GM12874 (cell line): Measurements from ENCODE around the gene DCP2.

Experiments used
- CTCF ChIP-seq: IDR thresholded peaks from 2 replicates; pipeline ENCODE4 v1.5.1; 2011; ENCODE audit warnings: low read depth, mild to moderate bottlenecking, control low read depth, low read length, moderate library complexity; ENCODE audit not compliant: insufficient read depth

The DCP2 gene

GRCh38 chr5:113039934-113040285 is 63.3 kb downstream of the DCP2 start:
- no peak for TF ChIP-seq CTCF

- TF ChIP-seq CTCF: no peak
Measured at GRCh38 chr5:113040672-113041260, 64.2 kb downstream of the DCP2 start.

GRCh38 chr5:113042491-113043243 is 66.1 kb downstream of the DCP2 start:
- TF ChIP-seq CTCF: no peak

GRCh38 chr5:113043491-113043931 is 66.9 kb downstream of the DCP2 start:
- no peak for TF ChIP-seq CTCF

GRCh38 chr5:113044776-113045465 is 68.3 kb downstream of the DCP2 start:
- no peak for TF ChIP-seq CTCF

GRCh38 chr5:113047234-113047633 is 70.6 kb downstream of the DCP2 start:
- TF ChIP-seq CTCF: no peak

- no peak for TF ChIP-seq CTCF
Measured at GRCh38 chr5:113047733-113048652, 71.4 kb downstream of the DCP2 start.
